Measurements from ENCODE around the gene MRPS21. TPM values are rescaled to one million over a fixed set of nuclear protein-coding genes. Genes with fewer than 3 reads are reported as not detected.
"Not testable (repeated sequence)": the region's sequence is repeated elsewhere in the genome, so short reads cannot be mapped to it uniquely, and the experiment has no call there.

The MRPS21 gene
- total and polyA plus RNA-seq, 2 donors from 2014 or later: 71.7 to 134 TPM

GRCh38 chr1:150299716-150300115, 6.1 kb downstream of the MRPS21 start:
- DNase-seq (no peak), FAIRE-seq (no peak)
- H3K27ac ChIP-seq (ENCODE audit: low read depth in 2 of 2, low read length in 2 of 2): no peak overlapping the region
- no peaks in the 10 kb centered on the region for H3K4me1 ChIP-seq (ENCODE audit: control insufficient read depth in 2 of 3, insufficient read depth in 2 of 3, low read depth in 1 of 3, low read length in 3 of 3)
- intact Hi-C loops (cut with DNase I): no loop called here
- H3K36me3 ChIP-seq (ENCODE audit: control insufficient read depth in 2 of 3, insufficient read depth in 3 of 3, low read length in 3 of 3): peaks cover 3 to 25% (median 12%) of the 10 kb centered on the region in 3 donors
- no peak overlapping the region for H3K9ac ChIP-seq (ENCODE audit: low read length in 3 of 3)
- no peaks in the 10 kb centered on the region for H3K27me3 ChIP-seq (ENCODE audit: control insufficient read depth, insufficient read depth, low read length)
- no peaks in the 10 kb centered on the region for H3K9me3 ChIP-seq (ENCODE audit: control insufficient read depth in 2 of 3, insufficient read depth in 1 of 3, low read length in 3 of 3)
- no peak overlapping the region for H3K4me3 ChIP-seq (ENCODE audit: low read length in 3 of 3)
- TF ChIP-seq CTCF (IDR thresholded peaks at IDR 0.05; ENCODE audit: borderline replicate concordance, extremely low read depth, insufficient read depth): no peak

GRCh38 chr1:150302338-150302737, 8.7 kb downstream of the MRPS21 start:
- H3K4me1 ChIP-seq (ENCODE audit: control insufficient read depth in 2 of 3, insufficient read depth in 2 of 3, low read depth in 1 of 3, low read length in 3 of 3): no peaks in the 10 kb centered on the region
- DNase-seq: no peak
- no peak overlapping the region for H3K9ac ChIP-seq (ENCODE audit: low read length in 3 of 3)
- no peak overlapping the region for H3K4me3 ChIP-seq (ENCODE audit: low read length in 3 of 3)
- FAIRE-seq: no peak
- intact Hi-C loops (cut with DNase I): no loop called here
- H3K27ac ChIP-seq (ENCODE audit: low read depth in 2 of 2, low read length in 2 of 2): no peak overlapping the region
- H3K36me3 ChIP-seq (ENCODE audit: control insufficient read depth in 2 of 3, insufficient read depth in 3 of 3, low read length in 3 of 3): peaks cover 3 to 21% (median 5%) of the 10 kb centered on the region in 3 donors
- no peak for TF ChIP-seq CTCF (IDR thresholded peaks at IDR 0.05; ENCODE audit: borderline replicate concordance, extremely low read depth, insufficient read depth)
- H3K9me3 ChIP-seq (ENCODE audit: control insufficient read depth in 2 of 3, insufficient read depth in 1 of 3, low read length in 3 of 3): no peaks in the 10 kb centered on the region
- no peaks in the 10 kb centered on the region for H3K27me3 ChIP-seq (ENCODE audit: control insufficient read depth, insufficient read depth, low read length)

GRCh38 chr1:150302902-150303301, 9.2 kb downstream of the MRPS21 start:
- TF ChIP-seq CTCF (IDR thresholded peaks at IDR 0.05; ENCODE audit: borderline replicate concordance, extremely low read depth, insufficient read depth): no peak
- H3K9me3 ChIP-seq (ENCODE audit: control insufficient read depth in 2 of 3, insufficient read depth in 1 of 3, low read length in 3 of 3): no peaks in the 10 kb centered on the region
- H3K4me3 ChIP-seq (ENCODE audit: low read length in 3 of 3): no peak overlapping the region
- no peak for DNase-seq
- no peaks in the 10 kb centered on the region for H3K4me1 ChIP-seq (ENCODE audit: control insufficient read depth in 2 of 3, insufficient read depth in 2 of 3, low read depth in 1 of 3, low read length in 3 of 3)
- intact Hi-C loops (cut with DNase I): no loop called here
- peaks cover 3 to 21% (median 5%) of the 10 kb centered on the region in 3 donors for H3K36me3 ChIP-seq (ENCODE audit: control insufficient read depth in 2 of 3, insufficient read depth in 3 of 3, low read length in 3 of 3)
- no peak overlapping the region for H3K27ac ChIP-seq (ENCODE audit: low read depth in 2 of 2, low read length in 2 of 2)
- no peak overlapping the region for H3K9ac ChIP-seq (ENCODE audit: low read length in 3 of 3)
- no peaks in the 10 kb centered on the region for H3K27me3 ChIP-seq (ENCODE audit: control insufficient read depth, insufficient read depth, low read length)
- FAIRE-seq: no peak

- H3K36me3 ChIP-seq (ENCODE audit: control insufficient read depth in 2 of 3, insufficient read depth in 3 of 3, low read length in 3 of 3); FAIRE-seq; H3K9ac ChIP-seq (ENCODE audit: low read length in 3 of 3); DNase-seq; H3K9me3 ChIP-seq (ENCODE audit: control insufficient read depth in 2 of 3, insufficient read depth in 1 of 3, low read length in 3 of 3); H3K4me1 ChIP-seq (ENCODE audit: control insufficient read depth in 2 of 3, insufficient read depth in 2 of 3, low read depth in 1 of 3, low read length in 3 of 3); H3K4me3 ChIP-seq (ENCODE audit: low read length in 3 of 3); H3K27ac ChIP-seq (ENCODE audit: low read depth in 2 of 2, low read length in 2 of 2); intact Hi-C loops (cut with DNase I); H3K27me3 ChIP-seq (ENCODE audit: control insufficient read depth, insufficient read depth, low read length): not testable (repeated sequence)
These were observed 14.9 kb downstream of the MRPS21 start for GRCh38 chr1:150308585-150308984.
